Cardiac ventricle fibroblast (primary cell): ENCODE measurements around the gene OR2G2. TPM values are rescaled to one million over a fixed set of nuclear protein-coding genes. Genes with fewer than 3 reads are reported as not detected.

Experiments
- total RNA-seq: library from RNA; depleted of rRNA; stranded (reverse); fragments of >200 nt; gene quantifications from 2 replicates; pipeline ENCODE4 v1.2.3, GENCODE V29; 2015

The OR2G2 gene, protein sequence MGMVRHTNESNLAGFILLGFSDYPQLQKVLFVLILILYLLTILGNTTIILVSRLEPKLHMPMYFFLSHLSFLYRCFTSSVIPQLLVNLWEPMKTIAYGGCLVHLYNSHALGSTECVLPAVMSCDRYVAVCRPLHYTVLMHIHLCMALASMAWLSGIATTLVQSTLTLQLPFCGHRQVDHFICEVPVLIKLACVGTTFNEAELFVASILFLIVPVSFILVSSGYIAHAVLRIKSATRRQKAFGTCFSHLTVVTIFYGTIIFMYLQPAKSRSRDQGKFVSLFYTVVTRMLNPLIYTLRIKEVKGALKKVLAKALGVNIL
- total RNA-seq: not detected in 2 replicates

DNA sequence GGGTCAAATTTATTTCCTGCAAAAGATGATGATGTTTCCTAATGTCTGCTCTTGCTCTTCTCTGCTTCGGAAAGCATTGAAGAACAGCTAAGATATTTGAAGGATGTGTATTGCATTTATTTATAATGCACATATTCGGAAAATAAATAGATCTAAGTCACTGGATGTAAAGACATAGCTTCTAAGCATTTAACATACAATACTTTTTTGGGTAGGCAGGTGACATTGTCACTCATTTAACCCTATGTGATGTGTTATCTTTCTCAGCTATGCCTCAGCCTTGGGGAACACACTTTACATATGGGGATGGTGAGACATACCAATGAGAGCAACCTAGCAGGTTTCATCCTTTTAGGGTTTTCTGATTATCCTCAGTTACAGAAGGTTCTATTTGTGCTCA is at the start of gene OR2G2:
Gene OR2G2 (plus strand): TSS at position 301 of the 400 bp plus-strand sequence. CDS start 0 bp downstream, at position 301.

DNA sequence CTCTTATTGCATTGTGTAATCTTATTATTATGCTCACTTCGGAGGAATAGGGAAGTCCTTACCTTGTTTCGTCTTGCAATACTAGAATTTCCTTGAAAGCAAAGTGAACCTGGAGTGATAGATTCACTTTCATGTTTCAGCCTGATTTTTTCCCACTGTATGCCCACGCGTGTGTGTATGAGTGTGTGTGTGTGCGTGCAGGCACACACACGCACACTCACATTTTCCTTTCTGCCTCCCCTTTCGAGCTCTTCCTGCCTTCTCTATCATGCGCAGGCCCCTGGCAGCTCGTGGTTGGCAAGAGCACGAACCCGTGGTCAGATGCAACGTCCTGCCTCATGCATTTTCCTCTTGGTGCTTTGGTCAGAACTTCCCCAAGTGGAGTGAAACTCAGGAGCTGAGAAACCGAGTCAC is 39.4 kb upstream of the OR2G2 start, which contains the start of gene GCSAML:
Gene GCSAML (plus strand): TSS at position 366 of the 414 bp plus-strand sequence. CDS start 58 bp downstream, outside the sequence.

DNA sequence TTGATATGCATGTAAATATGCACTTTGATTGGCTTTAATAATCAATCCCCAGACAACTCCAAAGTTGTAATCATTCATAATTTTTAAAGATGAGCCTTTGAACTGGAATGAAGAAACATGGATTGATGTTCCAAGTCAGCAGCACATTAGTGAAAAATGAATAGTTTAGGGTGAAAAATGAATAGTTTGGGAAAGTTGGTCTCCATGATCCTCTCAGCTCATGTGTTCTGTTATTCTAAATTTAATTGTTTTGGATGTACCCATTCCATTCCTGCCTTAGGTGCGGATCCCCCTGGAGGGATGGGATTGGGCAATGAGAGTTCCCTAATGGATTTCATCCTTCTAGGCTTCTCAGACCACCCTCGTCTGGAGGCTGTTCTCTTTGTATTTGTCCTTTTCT is 17.1 kb downstream of the OR2G2 start, which contains the start of gene OR2G3:
Gene OR2G3 (plus strand): TSS at position 301 of the 400 bp plus-strand sequence. CDS start 0 bp downstream, at position 301.

Other genes with a start within 250 kb of the OR2G2 start
- not detected in 2 replicates for gene NLRP3, start 172.2 kb upstream of the OR2G2 start, total RNA-seq
- gene OR2B11, start 130.3 kb upstream of the OR2G2 start, total RNA-seq: not detected in 2 replicates
- under 0.01 TPM in 1 of 2 replicates, not detected in the other for gene OR2C3, start 51.9 kb upstream of the OR2G2 start, total RNA-seq
- gene GCSAML, start 39.2 kb upstream of the OR2G2 start, total RNA-seq: not detected in 2 replicates
- gene OR2G3, start 17.2 kb downstream of the OR2G2 start, total RNA-seq: not detected in 2 replicates
- gene OR13G1, start 91.4 kb downstream of the OR2G2 start, total RNA-seq: not detected in 2 replicates
- not detected in 2 replicates for gene OR6F1, start 128.3 kb downstream of the OR2G2 start, total RNA-seq
- not detected in 2 replicates for gene OR14K1, start 150.3 kb downstream of the OR2G2 start, total RNA-seq
- not detected in 2 replicates for gene OR14A2, start 159.8 kb downstream of the OR2G2 start, total RNA-seq
- not detected in 2 replicates for gene OR1C1, start 172.2 kb downstream of the OR2G2 start, total RNA-seq
- gene OR14A16, start 235.8 kb downstream of the OR2G2 start, total RNA-seq: not detected in 2 replicates